HL-60 (cell line): ENCODE results near the gene POR.

Experiments
- CTCF ChIP-seq: IDR thresholded peaks from one replicate; pipeline ENCODE4 v1.5.1; 2011; ENCODE audit warnings: low read length, control low read depth, inconsistent platforms; ENCODE audit not compliant: insufficient read depth
- GABPA ChIP-seq: IDR thresholded peaks from 2 replicates; pipeline ENCODE4 v1.6.1; 2012; ENCODE audit warnings: low read depth
- POLR2AphosphoS5 ChIP-seq: IDR thresholded peaks from 2 replicates; pipeline ENCODE4 v1.6.1; 2012; ENCODE audit warnings: low read depth
- SPI1 ChIP-seq: IDR thresholded peaks from 2 replicates; pipeline ENCODE4 v1.6.1; 2012; ENCODE audit warnings: low read depth, mild to moderate bottlenecking, borderline replicate concordance

DNA sequence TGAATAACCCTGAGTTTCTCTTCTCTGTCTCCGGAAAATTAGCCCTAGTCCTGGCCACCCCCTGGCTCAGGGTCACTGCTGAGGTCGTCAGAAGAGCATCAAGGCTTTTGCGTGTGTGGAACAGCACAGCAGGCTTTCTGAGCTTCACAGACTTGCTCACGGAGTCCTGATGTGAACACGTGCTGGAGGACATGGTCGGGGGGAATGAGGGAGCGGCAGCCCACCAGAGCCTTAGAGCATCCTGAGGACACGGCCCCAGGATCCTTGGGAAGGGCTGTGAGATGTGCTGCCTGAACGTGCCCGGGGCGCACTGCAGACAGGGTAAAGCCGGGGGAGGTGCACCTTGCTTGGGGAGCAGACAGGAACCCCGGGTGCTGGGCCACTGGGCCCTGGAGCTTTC, 50.7 kb downstream of the POR start:
- TF ChIP-seq CTCF: no peak
- TF ChIP-seq GABPA: no peak
- TF ChIP-seq POLR2AphosphoS5: no peak
- TF ChIP-seq SPI1: no peak
